ENCODE results near the gene DGCR8.
A peak's percentile ranks its signal among the peaks of the same experiment; 100 is the strongest.

The DGCR8 gene

GRCh38 chr22:20130731-20131596 is 50.9 kb downstream of the DGCR8 start:
- CTCF ChIA-PET: no interaction called here
- DNase-seq (ENCODE audit: extremely low spot score): peak; percentile 83
- POLR2A ChIA-PET: interaction anchor here (1.0 to 4.6 kb wide), 2 partner anchors 12 to 191 kb away, joined by 3 to 51 read pairs; partner anchors contain the start of gene TRMT2A
- no peak for TF ChIP-seq ZNF384 (IDR thresholded peaks at IDR 0.05)
- peak; percentile 87 for TF ChIP-seq FOXM1 (IDR thresholded peaks at IDR 0.05; ENCODE audit: borderline replicate concordance)
- no peak for TF ChIP-seq FOXK2 (IDR thresholded peaks at IDR 0.05)
- TF ChIP-seq HDGF (IDR thresholded peaks at IDR 0.05; ENCODE audit: borderline replicate concordance): no peak
- no peak for TF ChIP-seq CTBP1 (IDR thresholded peaks at IDR 0.05; ENCODE audit: borderline replicate concordance)
- no peak for TF ChIP-seq FOXA1 (IDR thresholded peaks at IDR 0.05)
- TF ChIP-seq ELF4 (IDR thresholded peaks at IDR 0.05): no peak
- no peak for TF ChIP-seq TARDBP (IDR thresholded peaks at IDR 0.05)

- ChIA-PET POLR2A (interaction anchor here (4.6 kb wide), 1 partner anchor 12 kb away, joined by 51 read pairs; the partner anchor contains the start of gene TRMT2A), CTCF (no interaction called here)
- DNase-seq (ENCODE audit: extremely low spot score): peak; percentile 60
- TF ChIP-seq NFRKB (IDR thresholded peaks at IDR 0.05) (no peak), L3MBTL2 (conservative IDR thresholded peaks at IDR 0.05) (no peak), TARDBP (IDR thresholded peaks at IDR 0.05) (no peak), FOXK2 (IDR thresholded peaks at IDR 0.05) (no peak), CTBP1 (IDR thresholded peaks at IDR 0.05; ENCODE audit: borderline replicate concordance) (no peak), FOXM1 (IDR thresholded peaks at IDR 0.05; ENCODE audit: borderline replicate concordance) (no peak), ARNT (IDR thresholded peaks at IDR 0.05) (no peak), BHLHE40 (IDR thresholded peaks at IDR 0.05; ENCODE audit: borderline replicate concordance) (no peak), ZNF384 (IDR thresholded peaks at IDR 0.05) (no peak), SUZ12 (IDR thresholded peaks at IDR 0.05) (no peak), HDGF (IDR thresholded peaks at IDR 0.05; ENCODE audit: borderline replicate concordance) (no peak), FOXA1 (IDR thresholded peaks at IDR 0.05) (no peak), ELF4 (IDR thresholded peaks at IDR 0.05) (no peak), SP1 (IDR thresholded peaks at IDR 0.05) (no peak), PKNOX1 (IDR thresholded peaks at IDR 0.05) (no peak), LEF1 (IDR thresholded peaks at IDR 0.05; ENCODE audit: borderline replicate concordance) (no peak)
Observed at GRCh38 chr22:20131597-20131858, 51.5 kb downstream of the DGCR8 start, which contains the start of gene ZDHHC8. TSS of gene ZDHHC8 (plus strand) at chr22:20131804. CDS start at chr22:20131948, 144 bp downstream.

- POLR2A ChIA-PET: no interaction called here
- TF ChIP-seq FOXA1 (IDR thresholded peaks at IDR 0.05): no peak
- peak; percentile 79 for TF ChIP-seq L3MBTL2 (conservative IDR thresholded peaks at IDR 0.05)
- TF ChIP-seq BHLHE40 (IDR thresholded peaks at IDR 0.05; ENCODE audit: borderline replicate concordance): no peak
- peak; percentile 70; the same call in 1 of the 2 replicates for TF ChIP-seq HDGF (IDR thresholded peaks at IDR 0.05; ENCODE audit: borderline replicate concordance)
- TF ChIP-seq SUZ12 (IDR thresholded peaks at IDR 0.05): no peak
- DNase-seq (ENCODE audit: extremely low spot score): peak; percentile 42
- CTCF ChIA-PET: no interaction called here
Observed at GRCh38 chr22:20131859-20132685, 52.0 kb downstream of the DGCR8 start.

DNA sequence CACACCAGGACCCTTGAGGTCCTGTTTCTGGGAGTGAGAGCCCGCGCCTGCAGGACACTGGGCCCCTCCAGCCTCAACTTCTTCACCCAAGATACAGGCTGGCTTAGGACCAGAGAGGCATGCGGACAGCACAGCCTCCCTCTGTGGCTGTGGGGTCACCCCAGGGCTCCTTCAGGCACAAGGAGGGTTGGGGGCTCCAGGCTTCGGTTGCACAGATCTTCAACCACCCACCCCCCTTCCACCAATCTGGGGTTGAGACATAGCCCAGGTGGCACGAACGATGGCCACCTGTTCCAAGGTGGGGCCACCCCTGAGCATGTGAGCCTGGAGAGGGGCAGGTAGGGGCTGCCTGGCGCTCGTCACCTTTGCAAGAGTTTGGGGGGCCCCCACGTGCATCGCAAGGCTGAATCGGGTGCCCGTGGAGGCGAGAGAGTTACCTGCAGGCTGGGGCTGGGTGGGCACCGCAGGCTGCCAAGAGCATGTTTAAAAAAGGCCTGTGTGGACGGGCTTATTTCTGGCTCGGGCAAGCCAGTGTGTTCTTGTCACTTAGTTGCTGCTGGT is 52.7 kb downstream of the DGCR8 start:
- POLR2A ChIA-PET: no interaction called here
- DNase-seq (ENCODE audit: extremely low spot score): no peak
- TF ChIP-seq HDGF (IDR thresholded peaks at IDR 0.05; ENCODE audit: borderline replicate concordance) (peak; percentile 11; the same call in 1 of the 2 replicates), ELF4 (IDR thresholded peaks at IDR 0.05) (no peak)
- CTCF ChIA-PET: no interaction called here

DNA sequence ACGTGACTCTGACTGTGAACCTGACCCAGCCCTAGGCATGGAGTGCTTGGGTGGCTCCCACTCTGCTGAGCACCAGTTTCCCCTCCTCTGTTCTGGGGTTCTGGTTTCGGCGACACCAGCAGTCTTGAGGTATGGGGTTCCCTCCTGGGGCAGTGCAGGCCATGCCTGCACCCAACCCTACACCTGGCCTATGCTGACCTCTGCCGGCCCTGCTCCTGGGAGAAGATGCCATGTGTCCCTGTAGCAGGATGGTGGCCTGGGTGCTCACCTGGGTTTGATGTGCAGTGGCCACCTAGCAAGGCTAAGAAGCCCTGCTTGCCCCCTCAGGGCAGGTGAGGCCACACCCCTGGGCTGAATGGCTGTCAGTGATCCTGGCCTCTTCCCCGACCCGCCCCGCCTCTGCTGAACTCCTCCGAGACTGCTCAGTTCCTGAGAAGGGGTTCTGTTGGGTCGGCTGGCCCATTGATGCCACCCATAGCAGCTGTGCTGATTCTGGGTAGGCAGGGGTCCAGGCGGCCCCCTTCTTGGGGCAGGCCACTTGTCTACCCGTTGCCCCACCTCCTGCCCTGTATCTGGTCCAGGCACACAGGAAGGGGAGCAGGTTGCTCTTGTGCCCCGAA is 54.0 kb downstream of the DGCR8 start:
- POLR2A ChIA-PET: no interaction called here
- DNase-seq (ENCODE audit: extremely low spot score): no peak
- no peak for TF ChIP-seq HDGF (IDR thresholded peaks at IDR 0.05; ENCODE audit: borderline replicate concordance)
- no peak for TF ChIP-seq FOXA1 (IDR thresholded peaks at IDR 0.05)
- no peak for TF ChIP-seq CTBP1 (IDR thresholded peaks at IDR 0.05; ENCODE audit: borderline replicate concordance)
- TF ChIP-seq SUZ12 (IDR thresholded peaks at IDR 0.05): no peak
- TF ChIP-seq FOXK2 (IDR thresholded peaks at IDR 0.05): no peak
- no peak for TF ChIP-seq FOXM1 (IDR thresholded peaks at IDR 0.05; ENCODE audit: borderline replicate concordance)
- no peak for TF ChIP-seq ELF4 (IDR thresholded peaks at IDR 0.05)
- no peak for TF ChIP-seq ZNF384 (IDR thresholded peaks at IDR 0.05)
- TF ChIP-seq PKNOX1 (IDR thresholded peaks at IDR 0.05): no peak
- TF ChIP-seq TARDBP (IDR thresholded peaks at IDR 0.05): no peak
- CTCF ChIA-PET: no interaction called here

GRCh38 chr22:20135265-20135664 is 55.2 kb downstream of the DGCR8 start:
- ChIA-PET CTCF (no interaction called here), POLR2A (interaction anchor here (0.8 kb wide), 1 partner anchor 19 kb away, joined by 3 read pairs; the partner anchor contains the start of gene RANBP1)
- TF ChIP-seq FOXA1 (IDR thresholded peaks at IDR 0.05) (no peak), BHLHE40 (IDR thresholded peaks at IDR 0.05; ENCODE audit: borderline replicate concordance) (no peak), CTBP1 (IDR thresholded peaks at IDR 0.05; ENCODE audit: borderline replicate concordance) (no peak), ARNT (IDR thresholded peaks at IDR 0.05) (no peak), TARDBP (IDR thresholded peaks at IDR 0.05) (no peak), SUZ12 (IDR thresholded peaks at IDR 0.05) (no peak), LEF1 (IDR thresholded peaks at IDR 0.05; ENCODE audit: borderline replicate concordance) (no peak), ELF4 (IDR thresholded peaks at IDR 0.05) (no peak), FOXK2 (IDR thresholded peaks at IDR 0.05) (no peak), HDGF (IDR thresholded peaks at IDR 0.05; ENCODE audit: borderline replicate concordance) (no peak), NFRKB (IDR thresholded peaks at IDR 0.05) (no peak), SP1 (IDR thresholded peaks at IDR 0.05) (no peak), FOXM1 (IDR thresholded peaks at IDR 0.05; ENCODE audit: borderline replicate concordance) (no peak), ZNF384 (IDR thresholded peaks at IDR 0.05) (no peak), PKNOX1 (IDR thresholded peaks at IDR 0.05) (no peak), L3MBTL2 (conservative IDR thresholded peaks at IDR 0.05) (no peak)
- no peak for DNase-seq (ENCODE audit: extremely low spot score)
